H9 (cell line): ENCODE data around the gene SLC9A4. TPM values are rescaled to one million over a fixed set of nuclear protein-coding genes. Genes with fewer than 3 reads are reported as not detected.

ENCODE experiments used
- DNase-seq: peaks from one replicate; pipeline ENCODE4 v3.0.0-alpha.2; 2017
- H2AFZ ChIP-seq: one replicate; pipeline ENCODE4 v1.6.1; 2013; ENCODE audit warnings: mild to moderate bottlenecking, low read length, control low read depth, moderate library complexity
- H2AK5ac ChIP-seq: 2 replicates; pipeline ENCODE4 v1.6.1; 2013; ENCODE audit warnings: low read length, control low read depth, mixed read lengths; ENCODE audit not compliant: insufficient read length
- H2BK120ac ChIP-seq: one replicate; pipeline ENCODE4 v1.6.1; 2013; ENCODE audit warnings: low read depth, mild to moderate bottlenecking, low read length, control low read depth, inconsistent platforms; ENCODE audit not compliant: poor library complexity, severe bottlenecking
- H2BK12ac ChIP-seq: 2 replicates; pipeline ENCODE4 v1.6.1; 2013; ENCODE audit warnings: low read length, control low read depth, mixed read lengths, low read depth; ENCODE audit not compliant: insufficient read length
- H2BK15ac ChIP-seq: 2 replicates; pipeline ENCODE4 v1.6.1; 2013; ENCODE audit warnings: low read depth, low read length, control low read depth
- H2BK20ac ChIP-seq: one replicate; pipeline ENCODE4 v1.6.1; 2013; ENCODE audit warnings: low read depth, mild to moderate bottlenecking, low read length, control low read depth, inconsistent platforms; ENCODE audit not compliant: poor library complexity, severe bottlenecking
- H2BK5ac ChIP-seq: 2 replicates; pipeline ENCODE4 v1.6.1; 2013; ENCODE audit warnings: low read length, control low read depth, mixed read lengths; ENCODE audit not compliant: insufficient read length
- H3K14ac ChIP-seq: 2 replicates; pipeline ENCODE4 v1.6.1; 2013; ENCODE audit warnings: low read length, control low read depth; ENCODE audit not compliant: insufficient read depth
- H3K18ac ChIP-seq: 2 replicates; pipeline ENCODE4 v1.6.1; 2013; ENCODE audit warnings: low read depth, mild to moderate bottlenecking, mixed read lengths, low read length, control low read depth; ENCODE audit not compliant: insufficient read length
- H3K23ac ChIP-seq: 2 replicates; pipeline ENCODE4 v1.6.1; 2013; ENCODE audit warnings: low read length, control low read depth, mixed read lengths, low read depth; ENCODE audit not compliant: insufficient read length
- H3K23me2 ChIP-seq: 2 replicates; pipeline ENCODE4 v1.6.1; 2013; ENCODE audit warnings: low read depth, mild to moderate bottlenecking, mixed read lengths, low read length, control low read depth; ENCODE audit not compliant: insufficient read length, poor library complexity, severe bottlenecking
- H3K27ac ChIP-seq: 2 replicates; pipeline ENCODE4 v1.5.1; 2013; ENCODE audit warnings: low read length, control low read depth, mixed read lengths, low read depth; ENCODE audit not compliant: insufficient read length
- H3K27me3 ChIP-seq: 2 replicates; pipeline ENCODE4 v1.6.1; 2013; ENCODE audit warnings: low read length, control low read depth, inconsistent platforms; ENCODE audit not compliant: insufficient read depth
- H3K4ac ChIP-seq: 2 replicates; pipeline ENCODE4 v1.6.1; 2013; ENCODE audit warnings: low read depth, mild to moderate bottlenecking, control low read depth, inconsistent platforms, low read length, moderate library complexity
- H3K4me1 ChIP-seq: 2 replicates; pipeline ENCODE4 v1.6.1; 2013; ENCODE audit warnings: low read length, control low read depth, inconsistent platforms; ENCODE audit not compliant: insufficient read depth
- H3K4me2 ChIP-seq: 2 replicates; pipeline ENCODE4 v1.6.1; 2013; ENCODE audit warnings: low read length, control low read depth, mixed read lengths; ENCODE audit not compliant: insufficient read length, insufficient read depth
- H3K56ac ChIP-seq: 2 replicates; pipeline ENCODE4 v1.6.1; 2013; ENCODE audit warnings: low read depth, mild to moderate bottlenecking, mixed read lengths, low read length, control low read depth; ENCODE audit not compliant: insufficient read length
- H3K79me1 ChIP-seq: 2 replicates; pipeline ENCODE4 v1.6.1; 2013; ENCODE audit warnings: low read depth, mild to moderate bottlenecking, moderate library complexity, low read length, control low read depth, inconsistent platforms; ENCODE audit not compliant: insufficient read depth, poor library complexity, severe bottlenecking
- H3K79me2 ChIP-seq: 2 replicates; pipeline ENCODE4 v1.6.1; 2013; ENCODE audit warnings: low read length, control low read depth, inconsistent platforms; ENCODE audit not compliant: insufficient read depth
- H3K9ac ChIP-seq: 2 replicates; pipeline ENCODE4 v1.6.1; 2013; ENCODE audit warnings: low read length, control low read depth, mixed read lengths; ENCODE audit not compliant: insufficient read length; ENCODE audit errors: extremely low read depth
- H3K9me3 ChIP-seq: one replicate; pipeline ENCODE4 v1.6.1; 2013; ENCODE audit warnings: low read depth, low read length, inconsistent platforms; ENCODE audit not compliant: control insufficient read depth
- H3T11ph ChIP-seq: one replicate; pipeline ENCODE4 v1.6.1; 2013; ENCODE audit warnings: mild to moderate bottlenecking, low read length, control low read depth, inconsistent platforms
- H4K20me1 ChIP-seq: one replicate; pipeline ENCODE4 v1.6.1; 2013; ENCODE audit not compliant: control insufficient read depth, insufficient read length, insufficient read depth
- H4K5ac ChIP-seq: 2 replicates; pipeline ENCODE4 v1.6.1; 2013; ENCODE audit warnings: low read depth, mild to moderate bottlenecking, mixed read lengths, low read length, control low read depth; ENCODE audit not compliant: insufficient read length
- H4K8ac ChIP-seq: replicated peaks from 2 replicates; pipeline ENCODE4 v1.6.1; 2013; ENCODE audit warnings: low read length, control low read depth, mixed read lengths, low read depth; ENCODE audit not compliant: insufficient read length
- H4K91ac ChIP-seq: 2 replicates; pipeline ENCODE4 v1.6.1; 2013; ENCODE audit warnings: low read depth, mild to moderate bottlenecking, moderate library complexity, mixed read lengths, low read length, control low read depth; ENCODE audit not compliant: insufficient read length
- H3K27ac Mint-ChIP-seq, 3 experiments: 2 replicates in 2 of 3; 3 replicates in 1 of 3; pipeline ENCODE4 v1.8.0; 2020 to 2021; ENCODE audit warnings: mixed read lengths in 3 of 3, mild to moderate bottlenecking in 1 of 3, moderate library complexity in 1 of 3
- H3K27me3 Mint-ChIP-seq: 2 replicates; pipeline ENCODE4 v1.8.0; 2021; ENCODE audit warnings: low read depth, mild to moderate bottlenecking, moderate library complexity, mixed read lengths
- H3K36me3 Mint-ChIP-seq, 3 experiments: 2 replicates in 2 of 3; 3 replicates in 1 of 3; pipeline ENCODE4 v1.8.0; 2020 to 2021; ENCODE audit warnings: low read depth in 3 of 3, mixed read lengths in 3 of 3; ENCODE audit not compliant: insufficient read depth in 1 of 3
- H3K4me1 Mint-ChIP-seq, 2 experiments: 2 replicates each; pipeline ENCODE4 v1.8.0; 2020; ENCODE audit warnings: mixed read lengths in 2 of 2
- H3K4me3 Mint-ChIP-seq, 2 experiments: 2 replicates in 1 of 2; 3 replicates in 1 of 2; pipeline ENCODE4 v1.8.0; 2020 to 2021; ENCODE audit warnings: mild to moderate bottlenecking in 2 of 2, mixed read lengths in 2 of 2, moderate library complexity in 1 of 2
- H3K9me3 Mint-ChIP-seq, 2 experiments: 2 replicates in 1 of 2; 3 replicates in 1 of 2; pipeline ENCODE4 v1.8.0; 2020; ENCODE audit warnings: mild to moderate bottlenecking in 2 of 2, mixed read lengths in 2 of 2, moderate library complexity in 1 of 2
- CTCF ChIP-seq: fragments of 200-600 bp; sonication (generic); conservative IDR thresholded peaks from 3 replicates; pipeline ENCODE4 v1.8.0; 2021; ENCODE audit warnings: antibody characterized with exemption, mild to moderate bottlenecking
- WGBS: extraction: QIAGEN DNeasy Blood & Tissue Kit; methylation state at CpG from one replicate; pipeline ENCODE4 v1.1.7; 2013; ENCODE audit warnings: missing lambda C conversion rate, low lambda C conversion rate, mixed read lengths; ENCODE audit not compliant: insufficient read length; ENCODE audit errors: extremely low coverage; 5-methylcytosine and 5-hydroxymethylcytosine counted together
- total RNA-seq: library from RNA; stranded (reverse); gene quantifications from 2 replicates; pipeline ENCODE4 v1.2.1, GENCODE V29; 2021

Gene SLC9A4
- total RNA-seq, 1 experiment from 2014 or later, result not detected

- no peak overlapping the region for H4K5ac ChIP-seq
- no peaks in the 10 kb centered on the region for H3K79me1 ChIP-seq
- Mint-ChIP-seq H3K9me3 (peaks cover 10 to 11% of the 10 kb centered on the region in 2 experiments; a peak in 4 of 5 replicates), H3K27ac (no peak overlapping the region), H3K27me3 (no peaks in the 10 kb centered on the region; the same call in none of the 2 replicates), H3K4me3 (no peak overlapping the region), H3K36me3 (peaks cover 0 to 4% (median 2%) of the 10 kb centered on the region in 3 experiments; a peak in 3 of 7 replicates), H3K4me1 (no peaks in the 10 kb centered on the region)
- no peaks in the 10 kb centered on the region for H4K20me1 ChIP-seq
- no peaks in the 10 kb centered on the region for H3K23me2 ChIP-seq
- H3K9me3 ChIP-seq, result no peaks in the 10 kb centered on the region
- H4K8ac ChIP-seq, result no peak overlapping the region
- H3K27ac ChIP-seq, result no peak overlapping the region
- H2AFZ ChIP-seq, result no peak overlapping the region
- WGBS, result no CpG with 5 or more reads among the region's 1 CpG
- H3K4ac ChIP-seq, result no peak overlapping the region
- H3K56ac ChIP-seq, result no peak overlapping the region
- H3K14ac ChIP-seq, result no peak overlapping the region
- no peak overlapping the region for H2BK5ac ChIP-seq
- H2AK5ac ChIP-seq, result no peak overlapping the region
- no peak overlapping the region for H4K91ac ChIP-seq
- H3K27me3 ChIP-seq, result no peaks in the 10 kb centered on the region
- H3T11ph ChIP-seq, result no peak overlapping the region
- no peaks in the 10 kb centered on the region for H3K79me2 ChIP-seq
- H3K4me2 ChIP-seq, result no peak overlapping the region
- H2BK12ac ChIP-seq, result no peak overlapping the region
- no peak overlapping the region for H2BK120ac ChIP-seq
- H3K9ac ChIP-seq, result no peak overlapping the region
- TF ChIP-seq CTCF, result no peak
- DNase-seq, result no peak
- no peak overlapping the region for H2BK20ac ChIP-seq
- H3K4me1 ChIP-seq, result no peaks in the 10 kb centered on the region
- no peak overlapping the region for H3K23ac ChIP-seq
- H2BK15ac ChIP-seq, result no peak overlapping the region
- H3K18ac ChIP-seq, result no peak overlapping the region
These were observed 76.0 kb downstream of the SLC9A4 start for GRCh38 chr2:102549027-102549426.
